ENCODE data around the gene GDF2.

The GDF2 gene

DNA sequence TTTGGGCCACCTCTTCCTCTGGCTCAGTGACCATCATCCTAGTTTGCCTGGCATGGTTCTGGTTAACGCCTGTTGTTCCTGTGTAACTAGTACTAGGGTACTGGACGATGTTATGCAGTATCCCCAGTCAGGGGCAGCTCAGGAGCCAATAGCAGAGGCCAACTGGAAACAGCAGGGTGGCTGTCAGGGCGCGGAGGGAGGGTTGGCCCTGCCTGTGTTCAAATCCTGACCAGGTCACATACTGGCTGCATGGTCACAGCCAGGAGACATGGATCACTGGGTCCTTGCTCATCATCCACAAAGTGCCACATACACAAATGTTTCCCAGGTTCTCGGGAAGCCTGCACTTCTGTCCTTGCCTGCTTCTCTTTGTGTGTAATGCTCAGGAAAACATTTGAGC lies 13.7 kb downstream of the GDF2 start:
- no peak for DNase-seq

- DNase-seq, result no peak
These were observed 14.3 kb downstream of the GDF2 start for GRCh38 chr10:47336387-47337134.

DNA sequence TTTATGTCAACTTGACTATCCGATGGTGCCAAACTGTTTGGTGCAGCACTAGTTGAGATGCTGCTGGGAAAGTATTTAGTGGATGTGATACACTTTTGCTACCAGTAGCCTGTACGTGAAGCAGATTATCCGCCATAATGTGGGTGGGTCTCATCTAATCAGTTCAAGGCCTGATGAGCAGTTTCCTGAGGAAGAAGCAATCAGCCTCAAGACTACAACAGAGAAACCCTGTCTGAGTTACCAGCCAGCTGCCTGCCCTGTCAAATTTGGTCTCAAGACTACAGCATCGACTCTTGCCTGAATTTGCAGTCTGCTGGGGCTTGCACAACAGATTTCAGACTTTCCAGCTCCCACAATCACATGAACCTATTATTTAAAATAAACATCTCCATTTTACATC lies 15.1 kb downstream of the GDF2 start:
- DNase-seq, result no peak

GRCh38 chr10:47339186-47339735 lies 17.0 kb downstream of the GDF2 start:
- DNase-seq, result no peak

DNA sequence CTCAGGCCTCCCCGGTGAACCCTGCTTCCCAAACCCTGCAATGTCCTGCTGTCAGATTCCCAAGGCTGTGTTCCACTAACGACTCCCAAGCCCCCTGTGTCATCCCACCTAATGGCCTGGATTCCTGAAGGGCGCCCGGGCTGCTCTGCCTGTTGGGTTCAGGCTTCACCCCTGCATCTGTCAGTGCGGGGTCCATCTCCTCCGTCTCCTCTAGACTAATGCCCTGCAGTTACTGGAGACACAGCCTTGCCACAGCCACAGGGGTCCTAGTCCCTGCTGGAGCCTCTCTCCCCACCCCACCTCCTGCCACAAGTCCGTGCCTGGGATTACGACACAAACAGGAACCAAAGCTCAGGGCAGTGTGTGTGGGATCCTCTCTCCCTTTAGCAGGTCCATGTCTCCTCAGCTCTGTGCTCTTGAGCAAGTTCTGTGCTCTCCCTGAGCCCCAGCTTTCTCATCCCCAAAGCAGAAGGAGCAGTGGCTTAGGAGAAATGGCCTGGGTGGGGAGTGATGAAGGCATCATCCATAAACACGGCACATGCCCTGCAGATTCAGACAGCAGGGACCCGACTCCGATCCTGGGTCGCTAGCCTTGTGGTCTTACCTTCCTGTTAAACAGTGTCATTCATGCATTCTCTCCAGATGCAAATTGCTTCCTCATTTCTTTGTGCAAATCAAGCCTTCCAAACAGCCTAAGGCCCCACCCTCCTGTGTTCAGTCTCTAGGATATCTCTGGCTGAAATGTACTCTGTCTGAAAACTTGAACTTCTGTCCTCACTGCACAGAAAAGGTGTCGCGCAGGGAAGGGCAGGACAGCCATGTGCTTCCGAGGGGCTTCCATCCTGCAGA lies 17.7 kb downstream of the GDF2 start:
- no peak for DNase-seq

- peak; percentile 61 for DNase-seq
These were observed 18.4 kb downstream of the GDF2 start for GRCh38 chr10:47340608-47341170.

DNA sequence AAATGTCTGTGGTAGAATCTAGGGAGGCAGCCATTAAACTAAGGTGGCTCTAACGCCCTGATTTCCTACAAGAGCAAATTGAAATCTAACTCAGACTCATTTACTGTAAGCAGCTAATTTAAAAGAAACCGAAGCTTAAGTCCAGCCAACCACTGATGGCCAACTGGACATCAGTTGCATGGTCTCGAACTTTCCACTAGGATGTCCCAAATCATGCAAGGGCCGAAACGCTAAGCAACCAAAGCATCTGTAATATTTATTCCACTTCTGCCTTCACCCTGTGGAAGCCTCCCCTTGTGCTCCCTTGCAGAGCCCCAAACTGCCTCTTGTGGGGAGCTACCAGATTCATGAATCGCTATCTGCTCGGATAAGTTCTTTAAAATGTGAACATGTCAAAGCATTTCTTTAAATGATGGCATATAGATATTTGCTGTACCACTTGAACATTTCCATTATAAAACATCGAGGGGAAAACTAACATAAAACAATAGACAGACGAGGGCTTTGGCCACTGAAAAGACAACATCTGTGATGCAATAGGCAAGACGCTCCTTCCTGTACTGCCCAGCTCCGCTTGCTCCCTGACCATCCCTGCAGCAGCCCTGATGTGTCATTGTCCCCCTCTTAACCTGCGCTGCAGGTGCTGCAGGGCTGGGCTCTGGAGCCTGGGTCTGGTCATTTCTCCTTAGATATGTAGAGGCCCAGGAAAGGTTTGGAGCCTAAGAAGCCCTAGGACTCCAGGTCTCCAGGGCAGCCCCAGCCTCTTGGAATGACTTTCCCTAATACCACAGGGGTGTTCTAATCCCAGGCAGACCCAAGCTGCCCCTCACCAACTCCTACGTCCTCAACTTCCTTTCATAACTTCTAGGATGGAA lies 23.0 kb downstream of the GDF2 start:
- DNase-seq, result no peak

DNA sequence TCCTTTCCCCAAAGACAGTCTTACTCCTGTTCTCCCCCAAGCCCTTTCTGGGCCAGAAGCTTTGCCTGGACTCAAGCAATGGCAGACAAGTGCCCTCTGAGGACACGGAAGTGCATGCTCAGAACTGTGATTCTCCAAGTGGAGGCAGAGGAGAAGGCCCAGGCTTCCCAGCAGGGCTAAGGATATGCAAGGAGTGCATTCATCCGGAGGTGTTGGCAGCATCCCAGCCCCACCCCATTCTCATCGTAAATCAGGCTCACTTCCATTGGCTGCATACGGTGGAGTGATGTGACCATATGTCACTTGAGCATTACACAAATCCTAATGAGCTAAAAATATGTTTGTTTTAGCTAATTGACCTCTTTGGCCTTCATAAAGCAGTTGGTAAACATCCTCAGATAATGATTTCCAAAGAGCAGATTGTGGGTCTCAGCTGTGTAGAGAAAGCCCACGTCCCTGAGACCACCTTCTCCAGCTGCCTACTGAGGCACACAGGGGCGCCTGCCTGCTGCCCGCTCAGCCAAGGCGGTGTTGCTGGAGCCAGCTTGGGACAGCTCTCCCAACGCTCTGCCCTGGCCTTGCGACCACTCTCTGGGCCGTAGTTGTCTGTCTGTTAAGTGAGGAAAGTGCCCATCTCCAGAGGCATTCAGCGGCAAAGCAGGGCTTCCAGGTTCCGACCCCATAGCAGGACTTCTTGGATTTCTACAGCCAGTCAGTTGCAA lies 24.5 kb downstream of the GDF2 start:
- no peak for DNase-seq

- no peak for DNase-seq
These were observed 25.0 kb downstream of the GDF2 start for GRCh38 chr10:47347303-47347675.

- DNase-seq, result no peak
These were observed 25.9 kb downstream of the GDF2 start, which contains the start of gene RBP3 for GRCh38 chr10:47348138-47348651. Gene RBP3, plus strand, starts transcription at chr10:47348363. Its CDS starts 122 bp downstream, at chr10:47348485.

- DNase-seq, result no peak
These were observed 26.6 kb downstream of the GDF2 start for GRCh38 chr10:47348661-47349470.

DNA sequence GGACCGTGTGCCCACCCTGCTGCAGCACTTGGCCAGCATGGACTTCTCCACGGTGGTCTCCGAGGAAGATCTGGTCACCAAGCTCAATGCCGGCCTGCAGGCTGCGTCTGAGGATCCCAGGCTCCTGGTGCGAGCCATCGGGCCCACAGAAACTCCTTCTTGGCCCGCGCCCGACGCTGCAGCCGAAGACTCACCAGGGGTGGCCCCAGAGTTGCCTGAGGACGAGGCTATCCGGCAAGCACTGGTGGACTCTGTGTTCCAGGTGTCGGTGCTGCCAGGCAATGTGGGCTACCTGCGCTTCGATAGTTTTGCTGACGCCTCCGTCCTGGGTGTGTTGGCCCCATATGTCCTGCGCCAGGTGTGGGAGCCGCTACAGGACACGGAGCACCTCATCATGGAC lies 27.3 kb downstream of the GDF2 start:
- no peak for DNase-seq

DNA sequence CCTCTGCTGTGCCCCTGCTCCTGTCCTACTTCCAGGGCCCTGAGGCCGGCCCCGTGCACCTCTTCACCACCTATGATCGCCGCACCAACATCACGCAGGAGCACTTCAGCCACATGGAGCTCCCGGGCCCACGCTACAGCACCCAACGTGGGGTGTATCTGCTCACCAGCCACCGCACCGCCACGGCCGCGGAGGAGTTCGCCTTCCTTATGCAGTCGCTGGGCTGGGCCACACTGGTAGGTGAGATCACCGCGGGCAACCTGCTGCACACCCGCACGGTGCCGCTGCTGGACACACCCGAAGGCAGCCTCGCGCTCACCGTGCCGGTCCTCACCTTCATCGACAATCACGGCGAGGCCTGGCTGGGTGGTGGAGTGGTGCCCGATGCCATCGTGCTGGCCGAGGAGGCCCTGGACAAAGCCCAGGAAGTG lies 27.7 kb downstream of the GDF2 start:
- DNase-seq, result no peak

DNA sequence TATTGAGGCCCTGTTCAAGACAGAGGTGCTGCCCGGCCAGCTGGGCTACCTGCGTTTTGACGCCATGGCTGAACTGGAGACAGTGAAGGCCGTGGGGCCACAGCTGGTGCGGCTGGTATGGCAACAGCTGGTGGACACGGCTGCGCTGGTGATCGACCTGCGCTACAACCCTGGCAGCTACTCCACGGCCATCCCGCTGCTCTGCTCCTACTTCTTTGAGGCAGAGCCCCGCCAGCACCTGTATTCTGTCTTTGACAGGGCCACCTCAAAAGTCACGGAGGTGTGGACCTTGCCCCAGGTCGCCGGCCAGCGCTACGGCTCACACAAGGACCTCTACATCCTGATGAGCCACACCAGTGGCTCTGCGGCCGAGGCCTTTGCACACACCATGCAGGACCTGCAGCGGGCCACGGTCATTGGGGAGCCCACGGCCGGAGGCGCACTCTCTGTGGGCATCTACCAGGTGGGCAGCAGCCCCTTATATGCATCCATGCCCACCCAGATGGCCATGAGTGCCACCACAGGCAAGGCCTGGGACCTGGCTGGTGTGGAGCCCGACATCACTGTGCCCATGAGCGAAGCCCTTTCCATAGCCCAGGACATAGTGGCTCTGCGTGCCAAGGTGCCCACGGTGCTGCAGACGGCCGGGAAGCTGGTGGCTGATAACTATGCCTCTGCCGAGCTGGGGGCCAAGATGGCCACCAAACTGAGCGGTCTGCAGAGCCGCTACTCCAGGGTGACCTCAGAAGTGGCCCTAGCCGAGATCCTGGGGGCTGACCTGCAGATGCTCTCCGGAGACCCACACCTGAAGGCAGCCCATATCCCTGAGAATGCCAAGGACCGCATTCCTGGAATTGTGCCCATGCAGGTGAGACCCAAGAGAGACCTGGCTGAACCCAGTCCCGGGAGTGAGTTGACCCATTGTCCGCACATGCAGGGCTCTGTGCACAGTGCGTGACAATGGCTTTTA lies 28.7 kb downstream of the GDF2 start:
- DNase-seq, result no peak

DNA sequence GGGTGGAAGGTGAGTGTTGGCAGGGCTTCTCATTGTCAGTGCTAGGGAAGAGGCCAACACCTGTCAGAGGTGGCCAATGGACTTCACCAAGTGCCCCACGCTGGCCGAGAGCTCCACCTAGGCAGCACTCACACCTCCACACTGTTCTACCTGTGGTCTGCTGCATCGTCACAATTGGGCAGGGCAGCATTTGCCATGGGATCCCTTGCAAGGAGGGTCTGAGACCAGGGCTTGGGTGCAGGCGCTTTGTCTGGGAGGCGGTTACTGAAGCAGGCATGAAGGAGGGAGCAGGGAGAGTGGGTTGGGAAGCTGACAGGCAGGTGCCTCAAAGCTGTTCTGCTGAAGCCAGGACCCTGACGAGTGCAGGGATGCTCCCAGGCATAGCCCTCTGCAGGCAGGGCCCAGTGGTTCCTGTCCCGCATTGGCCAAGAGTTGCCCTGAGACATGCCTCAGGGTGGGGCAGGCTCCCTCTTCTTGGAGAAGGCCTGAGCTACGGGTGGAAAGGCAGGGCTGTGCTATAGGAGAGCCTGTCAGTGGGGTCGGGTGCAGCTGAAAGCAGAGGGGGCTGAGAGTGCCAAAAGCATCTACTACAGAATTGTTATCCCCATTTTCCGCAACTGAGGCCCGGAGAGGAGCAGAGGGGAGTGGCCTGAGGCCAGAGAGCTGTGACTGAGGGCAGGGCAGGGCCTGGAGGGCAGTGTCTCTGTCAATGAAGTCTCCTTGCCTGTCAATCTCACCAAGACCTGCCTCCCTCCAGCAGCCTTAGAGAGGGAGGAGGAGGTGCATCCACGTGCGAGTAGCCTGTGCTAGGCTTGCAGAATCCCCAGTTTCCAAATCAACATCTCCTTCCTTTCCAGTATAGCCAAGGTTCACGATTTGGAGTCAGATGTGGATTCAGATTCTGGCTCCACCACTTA lies 29.9 kb downstream of the GDF2 start:
- DNase-seq, result no peak

DNA sequence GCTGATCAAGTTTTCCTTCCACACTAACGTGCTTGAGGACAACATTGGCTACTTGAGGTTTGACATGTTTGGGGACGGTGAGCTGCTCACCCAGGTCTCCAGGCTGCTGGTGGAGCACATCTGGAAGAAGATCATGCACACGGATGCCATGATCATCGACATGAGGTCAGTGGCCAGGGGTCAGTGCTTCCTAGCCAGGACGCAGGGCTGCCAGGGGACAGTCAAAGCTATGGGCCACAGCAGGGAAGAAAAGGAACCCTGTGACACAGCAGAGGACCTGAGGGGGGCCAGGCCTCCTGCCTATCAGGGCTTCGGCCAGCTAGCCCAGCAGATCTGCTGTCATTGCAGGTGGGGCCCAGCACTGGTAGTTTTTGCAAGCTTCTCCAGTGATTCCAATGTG lies 31.1 kb downstream of the GDF2 start:
- no peak for DNase-seq

DNA sequence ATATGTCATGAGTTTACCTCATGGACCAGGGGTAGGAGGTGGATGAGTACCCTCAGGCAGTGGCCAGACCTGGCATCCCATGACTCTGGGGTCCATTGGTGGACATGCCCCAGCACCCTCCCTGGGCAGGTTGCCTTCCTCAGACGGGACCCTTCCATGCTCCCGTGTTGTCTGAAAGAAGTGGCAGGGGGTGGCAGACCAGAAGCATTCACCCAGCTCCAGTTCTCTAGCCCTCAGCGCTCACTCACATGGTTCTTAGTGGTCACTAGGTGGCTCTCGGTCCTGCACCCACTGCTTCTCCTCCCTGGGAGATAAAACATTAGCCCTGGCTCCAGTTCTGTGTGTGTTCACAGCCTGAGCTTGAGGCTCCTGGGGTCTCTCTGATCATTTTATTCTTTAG lies 31.9 kb downstream of the GDF2 start:
- no peak for DNase-seq

GRCh38 chr10:47354900-47355299 lies 32.6 kb downstream of the GDF2 start:
- DNase-seq, result no peak
